HL-60 (cell line): Measurements from ENCODE around the gene SPTB.

ENCODE experiments used
- DNase-seq, 2 experiments: peaks; one replicate each; pipeline ENCODE4 v3.0.0-alpha.2; 2010 to 2020; ENCODE audit warnings: low read depth in 1 of 2, low spot score in 1 of 2
- H3K27ac ChIP-seq: fragments of 250-450 bp; sonication (Bioruptor Pico); replicated peaks from 2 replicates; pipeline ENCODE4 v1.5.1; 2020; ENCODE audit warnings: mild to moderate bottlenecking, moderate library complexity
- H3K27me3 ChIP-seq: fragments of 250-450 bp; sonication (Bioruptor Pico); 2 replicates; pipeline ENCODE4 v1.5.1; 2021; ENCODE audit warnings: mild to moderate bottlenecking, moderate library complexity; ENCODE audit not compliant: insufficient read depth, poor library complexity, severe bottlenecking
- H3K4me3 ChIP-seq: replicated peaks from 2 replicates; pipeline ENCODE4 v1.5.1; 2011; ENCODE audit warnings: mild to moderate bottlenecking, control low read depth, low read length; ENCODE audit not compliant: insufficient read depth
- GABPA ChIP-seq: IDR thresholded peaks from 2 replicates; pipeline ENCODE4 v1.6.1; 2012; ENCODE audit warnings: low read depth
- POLR2AphosphoS5 ChIP-seq: IDR thresholded peaks from 2 replicates; pipeline ENCODE4 v1.6.1; 2012; ENCODE audit warnings: low read depth
- SPI1 ChIP-seq: IDR thresholded peaks from 2 replicates; pipeline ENCODE4 v1.6.1; 2012; ENCODE audit warnings: low read depth, mild to moderate bottlenecking, borderline replicate concordance
- TF ChIP-seq, protein P1 (sequence below): IDR thresholded peaks from one replicate; pipeline ENCODE4 v1.5.1; 2011; ENCODE audit warnings: low read length, control low read depth, inconsistent platforms; ENCODE audit not compliant: insufficient read depth
- TF ChIP-seq, protein P2 (sequence below): IDR thresholded peaks from 2 replicates; pipeline ENCODE4 v1.6.1; 2012; ENCODE audit warnings: low read depth; ENCODE audit not compliant: insufficient replicate concordance

The SPTB gene

GRCh38 chr14:64773577-64773976, 106.1 kb downstream of the SPTB start:
- Histone ChIP-seq H3K27me3 (no peaks in the 10 kb centered on the region), H3K27ac (no peak overlapping the region), H3K4me3 (no peak overlapping the region)
- no peak for TF ChIP-seq POLR2AphosphoS5
- no peak for TF ChIP-seq GABPA
- TF ChIP-seq SPI1, result no peak
- TF ChIP-seq, protein P1, sequence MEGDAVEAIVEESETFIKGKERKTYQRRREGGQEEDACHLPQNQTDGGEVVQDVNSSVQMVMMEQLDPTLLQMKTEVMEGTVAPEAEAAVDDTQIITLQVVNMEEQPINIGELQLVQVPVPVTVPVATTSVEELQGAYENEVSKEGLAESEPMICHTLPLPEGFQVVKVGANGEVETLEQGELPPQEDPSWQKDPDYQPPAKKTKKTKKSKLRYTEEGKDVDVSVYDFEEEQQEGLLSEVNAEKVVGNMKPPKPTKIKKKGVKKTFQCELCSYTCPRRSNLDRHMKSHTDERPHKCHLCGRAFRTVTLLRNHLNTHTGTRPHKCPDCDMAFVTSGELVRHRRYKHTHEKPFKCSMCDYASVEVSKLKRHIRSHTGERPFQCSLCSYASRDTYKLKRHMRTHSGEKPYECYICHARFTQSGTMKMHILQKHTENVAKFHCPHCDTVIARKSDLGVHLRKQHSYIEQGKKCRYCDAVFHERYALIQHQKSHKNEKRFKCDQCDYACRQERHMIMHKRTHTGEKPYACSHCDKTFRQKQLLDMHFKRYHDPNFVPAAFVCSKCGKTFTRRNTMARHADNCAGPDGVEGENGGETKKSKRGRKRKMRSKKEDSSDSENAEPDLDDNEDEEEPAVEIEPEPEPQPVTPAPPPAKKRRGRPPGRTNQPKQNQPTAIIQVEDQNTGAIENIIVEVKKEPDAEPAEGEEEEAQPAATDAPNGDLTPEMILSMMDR, result no peak
- TF ChIP-seq, protein P2, sequence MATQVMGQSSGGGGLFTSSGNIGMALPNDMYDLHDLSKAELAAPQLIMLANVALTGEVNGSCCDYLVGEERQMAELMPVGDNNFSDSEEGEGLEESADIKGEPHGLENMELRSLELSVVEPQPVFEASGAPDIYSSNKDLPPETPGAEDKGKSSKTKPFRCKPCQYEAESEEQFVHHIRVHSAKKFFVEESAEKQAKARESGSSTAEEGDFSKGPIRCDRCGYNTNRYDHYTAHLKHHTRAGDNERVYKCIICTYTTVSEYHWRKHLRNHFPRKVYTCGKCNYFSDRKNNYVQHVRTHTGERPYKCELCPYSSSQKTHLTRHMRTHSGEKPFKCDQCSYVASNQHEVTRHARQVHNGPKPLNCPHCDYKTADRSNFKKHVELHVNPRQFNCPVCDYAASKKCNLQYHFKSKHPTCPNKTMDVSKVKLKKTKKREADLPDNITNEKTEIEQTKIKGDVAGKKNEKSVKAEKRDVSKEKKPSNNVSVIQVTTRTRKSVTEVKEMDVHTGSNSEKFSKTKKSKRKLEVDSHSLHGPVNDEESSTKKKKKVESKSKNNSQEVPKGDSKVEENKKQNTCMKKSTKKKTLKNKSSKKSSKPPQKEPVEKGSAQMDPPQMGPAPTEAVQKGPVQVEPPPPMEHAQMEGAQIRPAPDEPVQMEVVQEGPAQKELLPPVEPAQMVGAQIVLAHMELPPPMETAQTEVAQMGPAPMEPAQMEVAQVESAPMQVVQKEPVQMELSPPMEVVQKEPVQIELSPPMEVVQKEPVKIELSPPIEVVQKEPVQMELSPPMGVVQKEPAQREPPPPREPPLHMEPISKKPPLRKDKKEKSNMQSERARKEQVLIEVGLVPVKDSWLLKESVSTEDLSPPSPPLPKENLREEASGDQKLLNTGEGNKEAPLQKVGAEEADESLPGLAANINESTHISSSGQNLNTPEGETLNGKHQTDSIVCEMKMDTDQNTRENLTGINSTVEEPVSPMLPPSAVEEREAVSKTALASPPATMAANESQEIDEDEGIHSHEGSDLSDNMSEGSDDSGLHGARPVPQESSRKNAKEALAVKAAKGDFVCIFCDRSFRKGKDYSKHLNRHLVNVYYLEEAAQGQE, result no peak
- no peak for DNase-seq

- no peak overlapping the region for H3K4me3 ChIP-seq
- no peak for DNase-seq
- no peak for TF ChIP-seq GABPA
- TF ChIP-seq, protein P2, result no peak
- TF ChIP-seq, protein P1, result no peak
- no peak for TF ChIP-seq SPI1
- no peak for TF ChIP-seq POLR2AphosphoS5
- no peak overlapping the region for H3K27ac ChIP-seq
- no peaks in the 10 kb centered on the region for H3K27me3 ChIP-seq
Measured at GRCh38 chr14:64773046-64773445, 106.7 kb downstream of the SPTB start.

GRCh38 chr14:64772397-64772950, 107.2 kb downstream of the SPTB start:
- TF ChIP-seq GABPA (no peak), SPI1 (no peak), POLR2AphosphoS5 (no peak)
- TF ChIP-seq, protein P1, result no peak
- TF ChIP-seq, protein P2, result no peak
- H3K27me3 ChIP-seq, result no peaks in the 10 kb centered on the region
- DNase-seq, result no peak
- H3K4me3 ChIP-seq, result no peak overlapping the region
- H3K27ac ChIP-seq, result no peak overlapping the region
